ENCODE results near the gene TMEM263. TPM values are rescaled to one million over a fixed set of nuclear protein-coding genes. Genes with fewer than 3 reads are reported as not detected.

Gene TMEM263
- total and polyA plus RNA-seq, 2 of the 8 experiments (the other 6 are each of a cell fraction or from before 2014, with no cell fraction given) = 2.9 to 12.3 TPM

- no peak overlapping the region for H3K27ac ChIP-seq (ENCODE audit: low read depth, low read length)
- no peaks in the 10 kb centered on the region for H3K23me2 ChIP-seq (ENCODE audit: low read depth, low read length)
- H2BK20ac ChIP-seq (ENCODE audit: low read length) = no peak overlapping the region
- no peaks in the 10 kb centered on the region for H4K20me1 ChIP-seq (replicated peaks in 1 of 2; ENCODE audit: control insufficient read depth in 1 of 2, insufficient read depth in 2 of 2, low read length in 2 of 2)
- FAIRE-seq (no peak), DNase-seq (ENCODE audit: low read depth in 1 of 2, low spot score in 2 of 2) (no peak)
- no peak overlapping the region for H3K14ac ChIP-seq (ENCODE audit: insufficient read length)
- no peak overlapping the region for H3K18ac ChIP-seq (ENCODE audit: extremely low read depth, low read length)
- 86% methylated on average over 6 of the region's 6 CpGs; no CpG with 5 or more reads in 1 of the 2 experiments for WGBS, 2 experiments (ENCODE audit: extremely low coverage in 1 of 2, insufficient coverage in 1 of 2, insufficient read length in 1 of 2, insufficient replicate concordance in 2 of 2, low coverage in 1 of 2, low lambda C conversion rate in 2 of 2, missing lambda C conversion rate in 1 of 2)
- H3K4me3 ChIP-seq (ENCODE audit: extremely low read depth in 1 of 4, insufficient read depth in 2 of 4, low read depth in 3 of 4, low read length in 4 of 4) = no peak overlapping the region
- H4K5ac ChIP-seq (ENCODE audit: insufficient read length, low read depth, low read length) = no peak overlapping the region
- no peak overlapping the region for H4K91ac ChIP-seq (replicated peaks; ENCODE audit: insufficient read length, low read length)
- H3K4me1 ChIP-seq (replicated peaks in 1 of 4; ENCODE audit: control insufficient read depth in 3 of 4, insufficient read depth in 4 of 4, low read length in 3 of 4) = peaks cover 0 to 3% (median 0%) of the 10 kb centered on the region in 4 experiments; a peak in 2 of 7 replicates
- CTCF ChIA-PET (ENCODE audit: partially characterized antibody) = interaction anchor here (6.0 kb wide), 1 partner anchor 9 kb away, joined by 50 read pairs; no protein-coding TSS in a partner anchor
- H2AFZ ChIP-seq (ENCODE audit: low read length) = no peak overlapping the region
- no peak overlapping the region for H2BK15ac ChIP-seq (ENCODE audit: low read length)
- H3K27me3 ChIP-seq (replicated peaks in 1 of 4; ENCODE audit: control insufficient read depth in 3 of 4, extremely low read depth in 1 of 4, insufficient read depth in 3 of 4, low read length in 3 of 4) = no peaks in the 10 kb centered on the region
- no peak overlapping the region for H2BK5ac ChIP-seq (ENCODE audit: low read depth, low read length)
- no peaks in the 10 kb centered on the region for H3K9me3 ChIP-seq (ENCODE audit: insufficient read depth in 2 of 2, low read depth in 1 of 2, low read length in 1 of 2)
- H3K79me1 ChIP-seq (ENCODE audit: low read depth, low read length) = no peaks in the 10 kb centered on the region
- no peak overlapping the region for H3K23ac ChIP-seq (ENCODE audit: insufficient read length)
- no peak overlapping the region for H3K4me2 ChIP-seq (ENCODE audit: insufficient read depth in 1 of 2, low read depth in 2 of 2, low read length in 2 of 2)
- no peak overlapping the region for H3K56ac ChIP-seq (replicated peaks; ENCODE audit: insufficient read length, low read depth, low read length)
- no peak overlapping the region for H4K8ac ChIP-seq (ENCODE audit: extremely low read depth, insufficient read depth, low read length)
- no peaks in the 10 kb centered on the region for H3K79me2 ChIP-seq (ENCODE audit: control insufficient read depth in 1 of 2, insufficient read depth in 2 of 2, low read length in 2 of 2)
- H3K4ac ChIP-seq (replicated peaks; ENCODE audit: insufficient read length, low read depth, low read length) = no peak overlapping the region
- no peak overlapping the region for H2BK120ac ChIP-seq (replicated peaks; ENCODE audit: low read depth, low read length)
- POLR2A ChIA-PET (ENCODE audit: partially characterized antibody) = no interaction called here
- no peak overlapping the region for H3K9ac ChIP-seq (replicated peaks in 1 of 4; ENCODE audit: extremely low read depth in 1 of 4, low read depth in 3 of 4, low read length in 3 of 4)
- H3K36me3 ChIP-seq (ENCODE audit: control insufficient read depth in 2 of 4, insufficient read depth in 4 of 4, low read length in 3 of 4) = no peaks in the 10 kb centered on the region
- H2AK5ac ChIP-seq (ENCODE audit: low read depth, low read length) = no peak overlapping the region
- no peak overlapping the region for H2BK12ac ChIP-seq (ENCODE audit: low read depth, low read length)
- TF ChIP-seq CBX8 (IDR thresholded peaks at IDR 0.05; ENCODE audit: borderline replicate concordance, low read depth, low read length) = no peak
- TF ChIP-seq SAP30 (IDR thresholded peaks at IDR 0.05; ENCODE audit: insufficient read depth, insufficient replicate concordance, low read length) = no peak
- TF ChIP-seq EZH2 (IDR thresholded peaks at IDR 0.05; ENCODE audit: low read depth, low read length, severe bottlenecking) = no peak
- no peak for TF ChIP-seq CTCF (IDR thresholded peaks at IDR 0.05; ENCODE audit: control extremely low read depth in 1 of 3, insufficient read depth in 1 of 3, low read depth in 1 of 3, low read length in 3 of 3)
- TF ChIP-seq GABPA (IDR thresholded peaks at IDR 0.05; ENCODE audit: borderline replicate concordance, insufficient read depth, low read length) = no peak
- no peak for TF ChIP-seq ATF2 (IDR thresholded peaks at IDR 0.05; ENCODE audit: low read length)
- TF ChIP-seq KDM5A (IDR thresholded peaks at IDR 0.05; ENCODE audit: low read length) = no peak
- no peak for TF ChIP-seq ATF3 (IDR thresholded peaks at IDR 0.05; ENCODE audit: insufficient read depth, low read depth, low read length)
- TF ChIP-seq CEBPB (IDR thresholded peaks at IDR 0.05; ENCODE audit: low read depth, low read length) = no peak
Observed at GRCh38 chr12:106911581-106911980, 44.1 kb upstream of the TMEM263 start.

Measured in H1 (cell line).